NB4 (cell line): Measurements from ENCODE around the gene B9D2.

Source experiments
- CTCF ChIP-seq: IDR thresholded peaks from one replicate; pipeline ENCODE4 v1.5.1; 2012; ENCODE audit warnings: low read depth, low read length
- POLR2A ChIP-seq: IDR thresholded peaks from 2 replicates; pipeline ENCODE4 v1.6.1; 2011; ENCODE audit warnings: mild to moderate bottlenecking; ENCODE audit not compliant: insufficient read length; ENCODE audit errors: extremely low read depth

GRCh38 chr19:41339936-41340335, 24.0 kb downstream of the B9D2 start:
- TF ChIP-seq CTCF (no peak), POLR2A (no peak)
